Activated CD4-positive, CD25-positive, alpha-beta regulatory T cell treated with anti-CD3 and anti-CD28 coated beads, Interleukin-2, amount 50 U/mL, for 24 hours (primary cell): ENCODE results near the gene PPARG.
A peak's percentile ranks its signal among the peaks of the same experiment; 100 is the strongest.
"Not testable (repeated sequence)": the region's sequence is repeated elsewhere in the genome, so short reads cannot be mapped to it uniquely, and the experiment has no call there.

Experiments used
- ATAC-seq, 2 donors: fragments of 150-1000 bp; cut with Tn5 transposase; one replicate each; pipeline ENCODE4 v1.10.0; 2021; ENCODE audit warnings: mild to moderate bottlenecking in 1 of 2, moderate library complexity in 1 of 2

Gene PPARG

DNA sequence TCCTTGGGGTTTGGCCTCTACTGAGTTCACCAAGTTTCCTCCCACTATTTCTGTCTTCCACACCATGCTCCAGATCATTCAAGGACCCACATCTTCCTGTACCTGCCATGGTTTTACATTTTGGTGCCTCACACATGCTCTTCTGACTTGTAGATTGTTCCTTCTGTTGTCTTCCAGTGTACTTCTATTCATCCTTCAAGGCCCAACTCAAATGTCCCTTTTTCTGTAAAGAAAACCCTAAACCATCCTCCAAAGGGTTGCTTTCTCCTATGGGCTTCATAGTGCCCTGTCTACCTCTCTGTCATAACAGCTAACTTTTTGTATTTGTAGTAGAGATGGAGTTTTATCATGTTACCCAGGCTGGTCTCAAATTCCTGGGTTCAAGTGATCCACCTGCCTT is 175.3 kb downstream of the PPARG start:
- ATAC-seq = no peak

- no peak for ATAC-seq
Observed at GRCh38 chr3:12465151-12465835, 176.4 kb downstream of the PPARG start.

DNA sequence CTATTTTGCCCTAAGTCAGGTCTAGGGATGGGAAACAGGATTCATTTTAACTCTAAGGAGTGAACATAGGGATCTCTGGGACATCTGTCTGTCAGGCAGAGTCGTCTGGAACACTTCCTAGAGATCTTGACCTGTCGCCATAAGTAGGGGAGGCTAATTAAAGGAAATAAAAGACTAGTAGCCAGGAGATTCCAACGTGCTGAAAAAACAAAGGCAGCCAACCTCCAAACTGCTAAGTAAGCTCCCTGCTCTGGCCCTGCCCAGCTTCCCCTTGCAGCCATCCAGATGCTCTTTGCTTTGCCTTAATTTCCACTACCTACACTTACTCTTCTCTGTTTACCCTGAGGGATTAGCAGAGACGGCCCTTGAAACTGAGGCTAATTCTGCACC is 177.0 kb downstream of the PPARG start:
- ATAC-seq = no peak

DNA sequence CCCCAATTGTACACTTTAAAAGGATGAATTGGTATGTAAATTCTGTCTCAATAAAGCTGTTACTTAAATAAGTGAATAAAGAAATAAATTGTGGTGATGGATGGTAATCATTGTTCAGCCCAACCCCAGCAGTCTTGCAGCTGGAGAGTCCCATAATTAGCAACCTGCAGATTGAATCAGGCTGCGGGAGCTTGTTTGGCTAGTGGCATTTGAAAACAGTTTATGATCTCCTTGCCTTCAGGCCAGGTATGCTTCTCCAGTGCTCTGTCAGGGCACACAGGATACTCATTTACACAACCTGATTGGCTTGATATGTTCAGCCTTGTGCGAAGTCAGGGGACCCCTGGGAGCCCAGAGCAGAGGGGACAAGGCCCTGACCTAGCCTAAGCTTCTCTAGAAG is 178.9 kb downstream of the PPARG start:
- ATAC-seq = no peak

- no peak for ATAC-seq
Observed at GRCh38 chr3:12468276-12468675, 179.4 kb downstream of the PPARG start.

GRCh38 chr3:12468757-12469156 is 179.9 kb downstream of the PPARG start:
- ATAC-seq = no peak

DNA sequence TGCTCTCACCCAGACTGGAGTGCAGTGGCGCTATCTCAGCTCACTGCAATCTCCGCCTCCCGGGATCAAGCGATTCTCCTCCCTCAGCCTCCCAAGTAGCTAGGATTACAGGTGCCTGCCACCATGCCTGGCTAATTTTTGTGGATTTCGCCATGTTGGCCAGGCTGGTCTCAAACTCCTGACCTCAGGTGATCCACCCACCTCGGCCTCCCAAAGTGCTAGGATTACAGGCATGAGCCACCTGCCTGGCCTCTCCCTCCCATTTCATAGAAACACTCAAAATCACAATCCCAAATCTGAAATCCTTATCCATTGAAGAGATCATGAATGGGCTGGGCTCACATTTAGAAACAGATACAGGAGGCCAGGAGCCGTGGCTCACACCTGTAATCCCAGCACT is 180.4 kb downstream of the PPARG start:
- not testable (repeated sequence) for ATAC-seq

DNA sequence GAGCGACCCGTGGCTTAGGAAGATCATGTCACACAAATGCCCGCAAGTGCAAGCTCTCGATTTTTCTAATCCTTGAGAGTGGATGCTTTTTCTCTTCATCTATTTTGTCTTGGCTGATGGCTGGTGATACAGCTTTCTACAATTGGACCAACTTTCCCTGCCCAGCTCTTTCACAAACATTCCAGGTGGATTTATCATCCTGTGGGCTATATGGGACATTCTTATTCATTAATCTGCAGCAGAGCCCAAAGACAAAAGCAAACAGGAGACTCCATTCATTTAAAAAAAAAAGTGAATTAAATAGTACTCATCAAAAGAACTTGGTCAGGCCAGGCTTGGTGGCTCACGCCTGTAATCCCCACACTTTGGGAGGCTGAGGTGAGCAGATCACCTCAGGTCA is 181.2 kb downstream of the PPARG start:
- ATAC-seq = no peak

GRCh38 chr3:12470680-12471079 is 181.8 kb downstream of the PPARG start:
- ATAC-seq = no peak

- ATAC-seq = peak; percentile 89 to 92
Observed at GRCh38 chr3:12471241-12471640, 182.4 kb downstream of the PPARG start.

DNA sequence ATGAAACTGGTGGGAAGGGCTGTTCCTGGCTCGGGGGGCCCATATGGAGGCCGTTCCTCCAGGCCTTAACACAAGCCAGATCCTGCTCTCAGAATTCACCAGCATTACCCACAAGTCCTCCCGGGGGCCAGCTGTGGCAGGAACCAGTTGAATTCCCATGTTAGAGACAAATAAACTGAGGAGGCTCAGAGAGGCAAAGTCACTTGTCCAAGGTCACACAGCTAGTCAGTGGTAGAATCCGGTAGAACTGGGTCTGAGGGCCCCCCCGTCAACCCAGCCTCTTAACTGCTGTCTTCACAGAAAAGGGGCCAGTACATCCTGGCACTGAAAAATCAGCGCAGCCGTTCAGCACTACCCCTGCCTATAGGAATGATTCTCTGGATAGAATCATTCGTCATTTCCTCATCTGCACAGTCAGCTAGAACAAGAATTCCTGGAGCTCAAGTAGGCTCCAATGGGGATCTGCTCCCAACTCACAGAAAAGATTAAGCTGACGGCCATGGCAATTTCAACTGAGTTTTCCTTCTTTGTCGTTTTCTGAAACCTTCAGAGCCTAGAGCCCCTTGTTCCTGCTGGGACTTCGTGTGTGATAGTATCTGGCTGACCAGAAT is 183.2 kb downstream of the PPARG start:
- ATAC-seq = no peak

DNA sequence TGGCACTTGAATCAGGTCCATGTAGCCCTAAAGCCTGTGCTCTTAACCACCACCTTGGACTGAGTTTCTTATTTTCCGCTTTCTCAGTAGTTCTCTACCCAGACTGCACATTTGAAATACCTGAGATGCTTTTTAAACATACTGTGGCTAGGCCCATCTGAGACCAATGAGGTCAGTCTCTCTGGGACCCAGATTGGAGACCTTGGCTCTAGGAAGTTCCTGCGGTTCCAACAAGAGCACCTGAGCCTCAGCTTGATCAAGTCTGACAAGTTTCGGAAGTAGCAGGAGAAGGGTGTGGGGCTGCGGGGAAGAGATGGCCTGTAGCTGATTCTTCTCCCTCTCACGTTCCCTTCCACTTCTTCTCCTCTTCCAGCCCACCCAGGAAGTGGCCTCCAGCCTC is 183.9 kb downstream of the PPARG start:
- ATAC-seq = no peak

DNA sequence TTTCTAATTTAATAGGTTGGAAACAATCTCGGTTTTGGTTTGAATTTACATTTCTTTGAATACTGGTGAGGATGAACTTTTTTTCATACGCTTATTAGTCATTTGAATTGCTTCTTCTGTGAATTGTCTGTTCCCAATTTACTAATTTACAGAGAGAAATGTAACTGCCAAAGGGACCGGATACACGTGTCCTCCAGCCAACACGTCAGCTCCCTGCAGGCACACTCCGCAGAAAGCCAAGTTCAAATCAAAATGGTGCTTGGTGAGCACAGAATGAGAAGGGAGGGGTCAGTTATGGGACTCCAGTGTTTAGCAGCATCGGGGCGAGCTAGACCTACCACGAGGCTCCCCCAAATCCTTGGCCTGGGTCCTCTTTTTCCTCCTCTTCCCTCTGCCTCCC is 184.6 kb downstream of the PPARG start:
- no peak for ATAC-seq

DNA sequence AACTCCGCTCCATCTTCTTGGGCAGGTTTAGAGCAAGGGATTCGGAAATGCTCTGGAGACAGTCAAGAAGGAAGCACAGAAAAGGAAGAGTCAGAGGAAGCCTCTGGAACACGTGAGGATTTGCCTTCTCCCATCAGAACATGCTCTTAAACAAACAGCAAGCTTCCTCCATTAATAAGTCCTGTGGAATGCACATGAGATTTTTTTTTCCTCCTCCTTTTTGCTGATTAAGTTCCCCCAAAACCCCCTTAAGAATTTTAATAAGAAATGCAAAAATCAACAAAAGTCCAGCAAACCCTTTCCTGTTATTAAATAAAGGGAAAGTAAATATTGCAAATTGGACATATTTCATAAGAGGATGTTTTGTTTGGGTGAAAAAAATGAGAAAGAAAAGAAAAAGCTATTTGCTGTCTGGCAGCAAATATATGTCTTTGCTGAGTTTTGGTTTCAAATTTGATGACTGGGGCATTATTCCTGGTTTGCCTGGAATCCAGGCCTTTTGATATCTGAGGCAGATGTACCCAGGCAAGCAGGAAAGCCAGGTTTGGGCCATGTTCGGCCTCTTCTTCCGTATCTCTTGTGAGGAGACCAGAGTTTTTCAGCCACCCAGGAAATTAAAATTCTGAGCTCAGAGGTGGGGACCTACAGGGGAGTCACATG is 187.5 kb downstream of the PPARG start:
- no peak for ATAC-seq

DNA sequence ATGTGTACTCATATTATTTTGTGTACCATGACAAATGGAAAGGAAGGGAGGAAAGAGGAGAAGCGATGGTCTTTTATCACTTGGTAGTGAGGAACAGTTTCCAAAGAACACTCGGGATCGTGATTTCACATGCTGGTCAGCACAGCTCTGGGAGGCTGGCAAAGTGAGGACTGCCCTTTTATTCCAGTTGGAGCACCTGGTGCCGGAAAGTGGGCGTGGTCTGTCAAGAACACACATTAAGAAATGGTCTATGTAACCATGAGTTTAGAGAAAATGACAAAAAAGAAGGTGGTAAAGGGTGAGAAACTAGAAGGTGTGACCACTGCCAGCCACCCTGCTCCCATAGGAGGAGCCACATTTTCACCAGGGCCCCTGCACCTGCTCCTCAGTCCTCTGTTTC is 188.4 kb downstream of the PPARG start:
- ATAC-seq = no peak

DNA sequence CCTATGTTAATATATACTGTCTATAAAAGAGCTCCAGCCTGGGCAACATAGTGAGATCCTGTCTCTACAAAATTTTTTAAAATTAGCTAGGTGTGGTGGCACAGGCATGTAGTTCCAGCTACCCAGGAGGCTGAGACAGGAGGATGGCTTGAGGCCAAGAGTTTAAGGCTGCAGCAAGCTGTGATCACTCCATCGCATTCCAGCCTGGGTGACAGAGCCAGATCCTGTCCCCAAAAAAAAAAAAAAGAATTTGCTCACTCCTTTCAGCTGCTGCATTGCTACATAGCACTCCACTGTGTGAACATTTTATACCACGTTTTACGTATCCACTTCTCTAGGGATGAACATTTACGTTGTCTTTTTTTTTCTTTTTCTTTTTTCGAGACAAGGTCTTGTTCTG is 189.5 kb downstream of the PPARG start:
- no peak for ATAC-seq

DNA sequence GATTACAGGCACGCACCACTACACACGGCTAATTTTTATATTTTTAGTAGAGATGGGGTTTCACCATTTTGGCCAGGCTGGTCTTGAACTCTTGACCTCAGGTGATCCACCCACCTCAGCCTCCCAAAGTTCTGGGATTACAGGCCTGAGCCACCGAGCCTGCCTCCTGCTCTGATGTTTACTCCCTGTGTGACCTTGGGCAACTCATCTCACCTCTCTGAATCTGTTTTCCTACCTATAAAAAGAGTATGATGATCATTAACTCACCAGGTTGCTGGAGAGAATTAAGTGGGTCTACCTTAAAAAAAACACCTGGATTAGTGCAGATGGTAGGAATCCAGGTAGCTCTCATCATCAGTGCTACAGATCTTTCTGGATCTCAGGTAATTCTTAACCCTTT is 190.3 kb downstream of the PPARG start:
- ATAC-seq = not testable (repeated sequence)

DNA sequence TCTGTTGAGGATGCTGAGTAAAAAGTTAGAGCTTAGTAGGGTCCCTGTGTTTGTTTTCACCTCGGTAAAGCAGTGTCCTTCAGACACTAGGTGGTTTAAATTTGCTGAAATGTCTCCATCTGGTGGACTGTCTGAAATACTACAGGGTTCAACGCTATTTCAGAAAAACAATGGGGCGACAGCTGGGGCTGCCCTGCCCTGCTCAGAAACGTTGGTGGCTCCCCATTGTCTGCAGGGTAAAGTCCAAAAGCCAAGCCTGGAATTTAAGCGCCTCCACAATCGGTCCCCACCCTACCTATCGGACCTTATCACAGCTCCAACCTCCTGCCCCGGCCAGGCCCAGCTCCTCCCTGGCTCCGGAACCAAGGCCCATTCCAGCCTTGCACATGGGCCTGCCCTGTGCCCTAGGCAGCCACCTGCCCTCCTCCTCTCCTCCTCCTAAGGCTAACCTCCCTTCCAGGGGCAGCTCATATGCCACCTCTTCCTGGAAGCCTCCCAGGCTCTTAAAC is 191.1 kb downstream of the PPARG start:
- ATAC-seq = peak in 1 of 2 donors; percentile 7

GRCh38 chr3:12483410-12483809 is 194.5 kb downstream of the PPARG start:
- no peak for ATAC-seq

- ATAC-seq = no peak
Observed at GRCh38 chr3:12483872-12484197, 195.0 kb downstream of the PPARG start.
